AG04449 (cell line): ENCODE results near the gene NCOA3.
"Not testable (repeated sequence)": the region's sequence is repeated elsewhere in the genome, so short reads cannot be mapped to it uniquely, and the experiment has no call there.

ENCODE experiments used
- CTCF ChIA-PET: fragments of 350-600 bp; formaldehyde crosslinking; extraction: SDS; loops from one replicate; lab custom pipeline; 2021; ENCODE audit warnings: antibody characterized with exemption; lab: Yijun Ruan, JAX
- POLR2A ChIA-PET: fragments of 400-600, 350-600 bp; formaldehyde crosslinking; extraction: SDS; loops from one replicate; lab custom pipeline; 2020; ENCODE audit warnings: antibody characterized with exemption, inconsistent platforms; lab: Yijun Ruan, JAX
- DNase-seq: peaks from one replicate; pipeline ENCODE4 v3.0.0-alpha.2; 2010; ENCODE audit warnings: low read depth, low spot score
- H3K4me3 ChIP-seq: 2 replicates; pipeline ENCODE4 v1.5.1; 2011; ENCODE audit warnings: low read depth, mild to moderate bottlenecking, control low read depth, low read length
- TF ChIP-seq, protein P1 (sequence below): IDR thresholded peaks from one replicate; pipeline ENCODE4 v1.5.1; 2011; ENCODE audit warnings: mild to moderate bottlenecking, moderate library complexity, low read length, control low read depth, inconsistent platforms; ENCODE audit not compliant: insufficient read depth; ENCODE audit errors: missing control alignments

NCOA3 gene

GRCh38 chr20:47492284-47492683, 9.4 kb upstream of the NCOA3 start:
- TF ChIP-seq, protein P1, sequence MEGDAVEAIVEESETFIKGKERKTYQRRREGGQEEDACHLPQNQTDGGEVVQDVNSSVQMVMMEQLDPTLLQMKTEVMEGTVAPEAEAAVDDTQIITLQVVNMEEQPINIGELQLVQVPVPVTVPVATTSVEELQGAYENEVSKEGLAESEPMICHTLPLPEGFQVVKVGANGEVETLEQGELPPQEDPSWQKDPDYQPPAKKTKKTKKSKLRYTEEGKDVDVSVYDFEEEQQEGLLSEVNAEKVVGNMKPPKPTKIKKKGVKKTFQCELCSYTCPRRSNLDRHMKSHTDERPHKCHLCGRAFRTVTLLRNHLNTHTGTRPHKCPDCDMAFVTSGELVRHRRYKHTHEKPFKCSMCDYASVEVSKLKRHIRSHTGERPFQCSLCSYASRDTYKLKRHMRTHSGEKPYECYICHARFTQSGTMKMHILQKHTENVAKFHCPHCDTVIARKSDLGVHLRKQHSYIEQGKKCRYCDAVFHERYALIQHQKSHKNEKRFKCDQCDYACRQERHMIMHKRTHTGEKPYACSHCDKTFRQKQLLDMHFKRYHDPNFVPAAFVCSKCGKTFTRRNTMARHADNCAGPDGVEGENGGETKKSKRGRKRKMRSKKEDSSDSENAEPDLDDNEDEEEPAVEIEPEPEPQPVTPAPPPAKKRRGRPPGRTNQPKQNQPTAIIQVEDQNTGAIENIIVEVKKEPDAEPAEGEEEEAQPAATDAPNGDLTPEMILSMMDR = no peak
- DNase-seq = no peak
- CTCF ChIA-PET = interaction anchor here (1.1 to 2.3 kb wide), 4 partner anchors 9 to 129 kb away, joined by 3 to 10 read pairs (median 5); partner anchors contain the start of gene NCOA3
- H3K4me3 ChIP-seq = no peak overlapping the region
- POLR2A ChIA-PET = no interaction called here

GRCh38 chr20:47493175-47493962, 8.3 kb upstream of the NCOA3 start:
- ChIA-PET POLR2A (interaction anchor here (0.7 to 1.0 kb wide), 2 partner anchors 8 to 29 kb away, joined by 4 read pairs; partner anchors contain the start of gene NCOA3), CTCF (interaction anchor here (1.1 to 2.3 kb wide), 5 partner anchors 8 to 128 kb away, joined by 3 to 10 read pairs (median 5); partner anchors contain the start of gene NCOA3)
- no peak overlapping the region for H3K4me3 ChIP-seq
- DNase-seq = peak; percentile 24
- TF ChIP-seq, protein P1 = no peak

DNA sequence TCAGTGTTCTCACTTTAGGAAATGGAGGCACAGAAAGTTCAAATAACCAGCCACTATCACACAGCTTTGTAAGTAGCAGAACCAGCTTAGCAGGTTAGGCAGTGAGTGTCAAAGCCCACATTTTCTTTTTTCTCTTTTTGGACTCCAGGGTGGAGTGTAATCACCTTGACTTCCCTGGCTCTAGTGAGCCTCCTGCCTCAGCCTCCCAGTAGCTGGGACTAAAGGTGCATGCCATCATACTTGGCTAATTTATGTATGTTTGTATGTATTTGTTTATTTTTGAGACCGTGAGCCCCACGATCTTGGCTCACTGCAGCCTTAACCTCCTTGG, 7.8 kb upstream of the NCOA3 start:
- CTCF ChIA-PET = interaction anchor here (1.1 to 2.1 kb wide), 2 partner anchors 110 to 127 kb away, joined by 5 to 7 read pairs; no protein-coding TSS in a partner anchor
- POLR2A ChIA-PET = interaction anchor here (1.0 kb wide), 1 partner anchor 7 kb away, joined by 4 read pairs; the partner anchor contains the start of gene NCOA3
- no peak overlapping the region for H3K4me3 ChIP-seq
- TF ChIP-seq, protein P1 = no peak
- DNase-seq = no peak

DNA sequence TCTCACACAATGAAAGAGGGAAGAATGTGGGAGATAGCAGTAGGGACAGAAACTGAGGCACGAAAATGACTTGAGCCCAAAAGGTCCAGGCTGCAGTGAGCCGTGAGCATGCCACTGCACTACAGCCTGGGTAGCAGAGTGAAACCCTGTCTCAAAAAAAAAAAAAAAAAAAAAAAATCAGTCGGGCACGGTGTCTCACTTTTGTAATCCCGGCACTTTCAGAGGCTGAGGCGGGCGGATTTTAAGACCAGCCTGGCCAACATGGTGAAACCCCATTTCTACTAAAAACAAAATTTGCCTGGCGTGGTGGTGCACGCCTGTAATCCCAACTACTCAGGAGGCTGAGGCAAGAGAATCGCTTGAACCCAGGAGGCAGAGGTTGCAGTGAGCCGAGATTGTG, 7.1 kb upstream of the NCOA3 start:
- DNase-seq, CTCF ChIA-PET, H3K4me3 ChIP-seq, POLR2A ChIA-PET: not testable (repeated sequence)

DNA sequence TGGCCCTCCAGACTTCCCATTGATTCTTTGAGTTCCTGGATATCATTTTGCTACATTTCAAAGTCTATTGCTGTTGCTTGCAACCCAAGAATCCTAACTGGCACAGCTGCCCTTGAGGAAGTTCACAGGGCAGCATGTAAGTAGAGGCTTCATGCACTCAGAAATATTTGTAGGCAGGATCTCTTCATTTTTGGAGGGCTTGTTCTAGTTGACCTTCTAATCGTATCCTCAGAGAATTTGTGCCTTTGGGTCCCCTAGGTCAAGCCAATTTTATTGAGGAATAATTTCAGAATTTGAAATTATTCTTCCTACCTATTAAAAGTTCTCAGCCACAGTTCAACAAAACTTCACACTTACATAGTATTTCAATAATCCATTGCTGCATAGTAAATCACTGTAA, 5.6 kb upstream of the NCOA3 start:
- POLR2A ChIA-PET = no interaction called here
- TF ChIP-seq, protein P1 = no peak
- CTCF ChIA-PET = no interaction called here
- DNase-seq = no peak
- H3K4me3 ChIP-seq = no peak overlapping the region

DNA sequence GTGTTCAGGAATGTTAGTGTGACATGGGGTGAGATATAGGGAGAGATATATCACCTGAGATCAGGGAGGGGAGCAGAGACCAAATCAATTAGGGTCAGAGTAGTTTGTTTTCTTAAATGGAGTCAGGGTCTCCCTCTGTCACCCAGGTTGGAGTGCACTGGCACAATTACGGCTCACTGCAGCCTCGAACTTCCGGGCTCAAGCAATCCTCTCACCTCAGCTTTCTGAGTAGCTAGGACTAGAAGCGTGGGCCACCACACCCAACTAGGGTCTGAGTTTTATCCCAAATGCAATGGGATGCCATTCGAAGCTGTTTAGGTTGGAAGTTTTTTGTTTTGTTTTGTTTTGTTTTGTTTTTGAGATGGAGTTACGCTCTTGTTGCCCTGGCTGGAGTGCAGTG, 3.1 kb upstream of the NCOA3 start:
- CTCF ChIA-PET = interaction anchor here (1.1 kb wide), 2 partner anchors 12 to 13 kb away, joined by 3 read pairs; no protein-coding TSS in a partner anchor
- POLR2A ChIA-PET = no interaction called here
- TF ChIP-seq, protein P1 = no peak
- DNase-seq = no peak
- H3K4me3 ChIP-seq = no peak overlapping the region
